Measurements from ENCODE around the gene ALG14.

DNA sequence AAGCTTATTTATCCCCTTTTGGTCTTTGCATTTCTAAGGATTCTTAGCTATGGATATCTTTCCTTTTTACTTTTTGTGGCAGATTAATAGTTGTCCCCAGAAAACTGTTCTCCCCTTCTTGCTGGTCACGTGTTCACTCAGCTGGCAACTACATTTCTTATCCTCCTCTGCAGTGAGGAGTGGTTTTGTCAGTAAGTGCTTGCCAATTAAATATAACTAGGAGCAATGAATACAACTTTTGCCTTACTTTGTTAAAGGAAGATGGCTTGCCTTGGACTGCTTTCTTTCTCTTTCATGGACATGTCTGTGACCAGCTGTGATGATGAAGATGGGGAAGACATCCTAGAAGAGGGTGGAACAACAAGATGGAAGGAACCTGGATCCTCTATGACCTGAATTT is 15.6 kb upstream of the ALG14 start:
- TF ChIP-seq, protein P1, sequence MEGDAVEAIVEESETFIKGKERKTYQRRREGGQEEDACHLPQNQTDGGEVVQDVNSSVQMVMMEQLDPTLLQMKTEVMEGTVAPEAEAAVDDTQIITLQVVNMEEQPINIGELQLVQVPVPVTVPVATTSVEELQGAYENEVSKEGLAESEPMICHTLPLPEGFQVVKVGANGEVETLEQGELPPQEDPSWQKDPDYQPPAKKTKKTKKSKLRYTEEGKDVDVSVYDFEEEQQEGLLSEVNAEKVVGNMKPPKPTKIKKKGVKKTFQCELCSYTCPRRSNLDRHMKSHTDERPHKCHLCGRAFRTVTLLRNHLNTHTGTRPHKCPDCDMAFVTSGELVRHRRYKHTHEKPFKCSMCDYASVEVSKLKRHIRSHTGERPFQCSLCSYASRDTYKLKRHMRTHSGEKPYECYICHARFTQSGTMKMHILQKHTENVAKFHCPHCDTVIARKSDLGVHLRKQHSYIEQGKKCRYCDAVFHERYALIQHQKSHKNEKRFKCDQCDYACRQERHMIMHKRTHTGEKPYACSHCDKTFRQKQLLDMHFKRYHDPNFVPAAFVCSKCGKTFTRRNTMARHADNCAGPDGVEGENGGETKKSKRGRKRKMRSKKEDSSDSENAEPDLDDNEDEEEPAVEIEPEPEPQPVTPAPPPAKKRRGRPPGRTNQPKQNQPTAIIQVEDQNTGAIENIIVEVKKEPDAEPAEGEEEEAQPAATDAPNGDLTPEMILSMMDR (IDR thresholded peaks at IDR 0.05), result no peak
- TF ChIP-seq POLR2A (IDR thresholded peaks at IDR 0.05) (no peak), POLR2AphosphoS5 (IDR thresholded peaks at IDR 0.05) (no peak), EP300 (IDR thresholded peaks at IDR 0.05) (no peak)
